H1 (cell line): ENCODE measurements around the gene VRK2. TPM values are rescaled to one million over a fixed set of nuclear protein-coding genes. Genes with fewer than 3 reads are reported as not detected.

ENCODE experiments used
- CBX8 ChIP-seq: fragments of 300-800, 300-1000 bp; sonication (generic); IDR thresholded peaks from 2 replicates; pipeline ENCODE4 v1.7.1; 2016; ENCODE audit warnings: low read depth, low read length, borderline replicate concordance
- CREB1 ChIP-seq: IDR thresholded peaks from 2 replicates; pipeline ENCODE4 v1.6.1; 2012; ENCODE audit warnings: inconsistent platforms
- EZH2 ChIP-seq: fragments of 200-600 bp; sonication (generic); IDR thresholded peaks from 2 replicates; pipeline ENCODE4 v1.7.1; 2012; ENCODE audit warnings: low read depth, mild to moderate bottlenecking, moderate library complexity, low read length, inconsistent platforms; ENCODE audit not compliant: severe bottlenecking
- KDM1A ChIP-seq: fragments of 200-600, 300-600 bp; sonication (generic); IDR thresholded peaks from 2 replicates; pipeline ENCODE4 v1.7.1; 2016; ENCODE audit warnings: mild to moderate bottlenecking, low read length, borderline replicate concordance
- POLR2A ChIP-seq, 2 experiments: IDR thresholded peaks; 1 replicate in 1 of 2; 2 replicates in 1 of 2; pipeline ENCODE4 v1.6.1; 2011; ENCODE audit warnings: low read depth in 2 of 2, low read length in 2 of 2, mild to moderate bottlenecking in 2 of 2; ENCODE audit errors: control extremely low read depth in 1 of 2
- SUZ12 ChIP-seq: fragments of 200-600 bp; sonication (generic); IDR thresholded peaks from 2 replicates; pipeline ENCODE4 v1.6.1; 2012; ENCODE audit warnings: mild to moderate bottlenecking, inconsistent platforms, low read length, moderate library complexity, mixed read lengths
- TAF7 ChIP-seq: optimal IDR thresholded peaks from 2 replicates; pipeline ENCODE3; 2011; ENCODE audit warnings: low read depth, mild to moderate bottlenecking, inconsistent platforms, low read length, moderate library complexity, borderline replicate concordance
- polyA plus RNA-seq, 7 experiments: library from polyadenylated mRNA; depleted of rRNA in 3 of 7; stranded (reverse) in 5 of 7; unstranded in 2 of 7; fragments of >200 nt in 5 of 7; fragments of 200-250 nt in 2 of 7; gene quantifications; 1 replicate in 5 of 7; 2 replicates in 1 of 7; 4 replicates in 1 of 7; pipeline versions ENCODE4 v1.2.1 to v1.2.3, GENCODE V29; 2011 to 2013; ENCODE audit warnings: missing spikeins in 2 of 7, mixed read lengths in 2 of 7
- total RNA-seq: library from RNA; stranded (reverse); fragmentation: NEBNext Ultra II Directional; extraction: Animal tissue kit (Norgen Biotek cat#: 25700); gene quantifications from 2 replicates; pipeline ENCODE4 v1.2.1, GENCODE V29; 2021

VRK2 gene
- total and polyA plus RNA-seq, 2 of the 8 experiments (the other 6 are each of a cell fraction or from before 2014, with no cell fraction given): 7.6 to 27.8 TPM

DNA sequence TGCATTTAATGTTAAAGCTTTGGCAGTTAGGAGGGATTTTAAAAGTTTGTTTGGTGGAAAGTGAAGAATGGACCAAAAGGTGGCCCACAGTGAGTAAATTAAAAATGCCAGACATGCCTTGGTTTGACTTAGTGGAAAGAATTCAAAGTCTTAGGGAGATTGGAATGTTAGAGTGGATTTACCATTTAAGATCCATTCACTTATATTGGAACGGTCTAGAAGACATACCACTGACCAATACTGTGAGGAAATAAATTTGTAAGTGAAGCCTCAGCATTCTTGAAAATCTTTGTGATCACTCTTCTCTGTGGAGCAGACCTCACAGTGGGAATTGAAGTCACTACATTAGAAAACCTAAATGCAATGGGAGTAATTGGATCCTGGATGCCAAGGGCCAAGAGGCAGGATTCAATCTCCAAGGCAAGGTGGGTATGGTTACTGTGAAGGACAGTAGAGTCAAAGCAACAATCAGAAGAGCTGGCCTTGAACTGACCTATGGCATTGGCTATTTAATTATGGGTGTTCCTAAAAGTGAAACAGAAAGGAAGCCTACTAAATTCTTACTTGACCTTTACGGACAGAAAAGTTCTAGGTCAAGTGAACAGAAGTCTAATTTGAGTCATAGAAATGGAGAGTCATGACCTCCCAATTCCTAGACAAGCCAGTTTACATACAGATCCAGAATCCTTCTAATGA, 40.2 kb upstream of the VRK2 start (continued):
- TF ChIP-seq KDM1A (no peak), TAF7 (no peak), EZH2 (no peak), POLR2A (IDR thresholded peaks at IDR 0.05; ENCODE audit: control extremely low read depth in 1 of 2, low read depth in 2 of 2, low read length in 2 of 2) (no peak), SUZ12 (no peak), CBX8 (no peak), CREB1 (no peak)
- TF ChIP-seq, all 59 proteins: peak for 0
